ENCODE data around the gene IFIT5.

DNA sequence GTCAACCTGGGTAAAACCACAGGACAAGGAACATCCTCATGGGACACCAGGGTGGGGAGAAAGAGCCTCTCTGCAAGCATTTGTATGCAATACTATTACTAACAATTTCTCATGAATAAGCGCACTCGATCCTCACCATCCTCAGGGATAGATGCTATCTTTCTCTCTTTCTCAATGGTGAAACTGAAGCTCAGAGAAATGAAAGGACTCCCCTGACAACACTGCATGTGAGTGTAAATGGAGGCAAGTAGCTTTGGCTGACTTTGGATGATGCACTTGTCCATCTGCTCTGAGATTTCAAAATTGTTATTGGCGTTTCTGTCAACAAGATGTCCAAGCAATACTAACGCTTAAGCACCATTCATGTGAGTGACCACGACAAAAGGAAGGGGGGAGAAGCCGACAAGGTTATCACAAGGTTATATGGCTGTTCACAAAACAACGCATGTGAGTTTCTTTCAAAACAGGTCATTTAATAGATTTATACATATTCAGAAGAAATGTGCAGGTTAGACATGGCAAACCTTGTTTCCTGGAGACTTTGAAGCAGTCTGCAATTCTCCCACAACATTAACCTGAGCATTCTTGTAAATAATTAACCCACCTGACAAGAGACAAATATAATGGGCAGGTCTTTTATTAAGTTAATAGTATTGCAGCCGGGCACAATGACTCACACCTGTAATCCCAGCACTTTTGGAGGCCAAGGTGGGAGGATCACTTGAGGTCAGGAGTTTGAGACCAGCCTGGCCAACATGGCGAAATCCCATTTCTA is 54.0 kb downstream of the IFIT5 start:
- TF ChIP-seq CTCF (IDR thresholded peaks at IDR 0.05) (no peak), POLR2A (IDR thresholded peaks at IDR 0.05) (no peak)
